CD8-positive, alpha-beta memory T cell (primary cell): ENCODE results near the gene VMP1. TPM values are rescaled to one million over a fixed set of nuclear protein-coding genes. Genes with fewer than 3 reads are reported as not detected.
A peak's percentile ranks its signal among the peaks of the same experiment; 100 is the strongest.

ENCODE experiments used
- CTCF ChIA-PET: fragments of 350-600 bp; sonication (Branson Sonifier 250); formaldehyde crosslinking; loops from one replicate; lab custom pipeline; 2021; ENCODE audit warnings: antibody characterized with exemption; lab: Charles Lee
- POLR2A ChIA-PET: fragments of 350-600 bp; sonication (Branson Sonifier 250); formaldehyde crosslinking; loops from one replicate; lab custom pipeline; 2021; ENCODE audit warnings: antibody characterized with exemption; lab: Charles Lee
- DNase-seq, 5 donors: peaks; one replicate each; pipeline versions ENCODE4 v3.0.0 to v3.0.0-alpha.2; 2020 to 2022; ENCODE audit warnings: mixed read lengths in 1 of 5
- H3K27ac ChIP-seq: one replicate; pipeline ENCODE4 v1.7.0; 2013; ENCODE audit warnings: low read depth, mild to moderate bottlenecking, low read length, moderate library complexity
- H3K27me3 ChIP-seq: 2 replicates; pipeline ENCODE4 v1.7.0; 2013; ENCODE audit warnings: low read length, mild to moderate bottlenecking; ENCODE audit not compliant: insufficient read depth, poor library complexity, severe bottlenecking
- H3K36me3 ChIP-seq: 2 replicates; pipeline ENCODE4 v1.7.0; 2013; ENCODE audit warnings: mild to moderate bottlenecking, low read length, moderate library complexity; ENCODE audit not compliant: insufficient read depth
- H3K4me1 ChIP-seq: 2 replicates; pipeline ENCODE4 v1.7.0; 2013; ENCODE audit warnings: mild to moderate bottlenecking, low read length, moderate library complexity; ENCODE audit not compliant: insufficient read depth
- H3K4me3 ChIP-seq: 2 replicates; pipeline ENCODE4 v1.7.0; 2013; ENCODE audit warnings: mild to moderate bottlenecking, low read length
- H3K9me3 ChIP-seq: 2 replicates; pipeline ENCODE4 v1.7.0; 2013; ENCODE audit warnings: mild to moderate bottlenecking, low read length
- H3K27ac Mint-ChIP-seq, 8 donors: one replicate each; pipeline ENCODE4 v1.8.0; 2020 to 2021; ENCODE audit warnings: mixed read lengths in 8 of 8, mild to moderate bottlenecking in 6 of 8, inconsistent platforms in 3 of 8, moderate library complexity in 3 of 8
- H3K27me3 Mint-ChIP-seq, 2 donors: one replicate each; pipeline ENCODE4 v1.8.0; 2020 to 2021; ENCODE audit warnings: mixed read lengths in 2 of 2, mild to moderate bottlenecking in 1 of 2, moderate library complexity in 1 of 2
- H3K36me3 Mint-ChIP-seq, 3 donors: one replicate each; pipeline ENCODE4 v1.8.0; 2020 to 2021; ENCODE audit warnings: mixed read lengths in 3 of 3, inconsistent platforms in 1 of 3, mild to moderate bottlenecking in 1 of 3
- H3K4me1 Mint-ChIP-seq, 3 donors: one replicate each; pipeline ENCODE4 v1.8.0; 2020 to 2021; ENCODE audit warnings: mixed read lengths in 3 of 3, inconsistent platforms in 1 of 3, mild to moderate bottlenecking in 1 of 3
- H3K4me3 Mint-ChIP-seq, 7 donors: one replicate each; pipeline ENCODE4 v1.8.0; 2020 to 2021; ENCODE audit warnings: mixed read lengths in 7 of 7, mild to moderate bottlenecking in 6 of 7, moderate library complexity in 4 of 7, inconsistent platforms in 2 of 7
- H3K9me3 Mint-ChIP-seq, 5 donors: one replicate each; pipeline ENCODE4 v1.8.0; 2020 to 2022; ENCODE audit warnings: mixed read lengths in 5 of 5, mild to moderate bottlenecking in 3 of 5, moderate library complexity in 2 of 5, inconsistent platforms in 1 of 5
- polyA plus RNA-seq: library from polyadenylated mRNA; unstranded; fragments of 300-500 nt; fragmentation: Illumina TruSeq; gene quantifications from one replicate; pipeline ENCODE4 v1.2.3, GENCODE V29; 2021
- total RNA-seq, 2 experiments: library from RNA; stranded (reverse); gene quantifications; one replicate each; pipeline ENCODE4 v1.2.3, GENCODE V29; 2021

VMP1 gene
- total and polyA plus RNA-seq, 3 experiments from 2014 or later, result 57.0 to 151 (median 150) TPM

- peaks cover 3% of the 10 kb centered on the region for H3K4me1 ChIP-seq
- no peak overlapping the region for H3K4me3 ChIP-seq
- Mint-ChIP-seq H3K9me3 (no peaks in the 10 kb centered on the region), H3K27ac (no peak overlapping the region), H3K36me3 (peaks cover 0 to 41% (median 2%) of the 10 kb centered on the region in 3 donors), H3K27me3 (no peaks in the 10 kb centered on the region), H3K4me3 (no peak overlapping the region), H3K4me1 (peaks cover 6 to 16% (median 10%) of the 10 kb centered on the region in 3 donors)
- no peaks in the 10 kb centered on the region for H3K27me3 ChIP-seq
- no peaks in the 10 kb centered on the region for H3K9me3 ChIP-seq
- peaks cover 4% of the 10 kb centered on the region for H3K36me3 ChIP-seq
- no peak overlapping the region for H3K27ac ChIP-seq
- CTCF ChIA-PET, result no interaction called here
- POLR2A ChIA-PET, result no interaction called here
- no peak for DNase-seq
These were observed 59.0 kb downstream of the VMP1 start for GRCh38 chr17:59766491-59766890.

GRCh38 chr17:59767176-59767575, 59.7 kb downstream of the VMP1 start:
- CTCF ChIA-PET, result no interaction called here
- DNase-seq, result no peak
- no peaks in the 10 kb centered on the region for H3K27me3 ChIP-seq
- Mint-ChIP-seq H3K9me3 (no peaks in the 10 kb centered on the region), H3K4me1 (peaks cover 3 to 10% (median 4%) of the 10 kb centered on the region in 3 donors), H3K27ac (no peak overlapping the region), H3K4me3 (no peak overlapping the region), H3K27me3 (no peaks in the 10 kb centered on the region), H3K36me3 (peaks cover 0 to 37% (median 2%) of the 10 kb centered on the region in 3 donors)
- H3K27ac ChIP-seq, result no peak overlapping the region
- H3K4me3 ChIP-seq, result no peak overlapping the region
- POLR2A ChIA-PET, result no interaction called here
- peaks cover 4% of the 10 kb centered on the region for H3K36me3 ChIP-seq
- H3K4me1 ChIP-seq, result no peaks in the 10 kb centered on the region
- H3K9me3 ChIP-seq, result no peaks in the 10 kb centered on the region

- CTCF ChIA-PET, result no interaction called here
These were observed 62.4 kb downstream of the VMP1 start for GRCh38 chr17:59769887-59770286.

GRCh38 chr17:59771093-59771492, 63.6 kb downstream of the VMP1 start:
- no peak for DNase-seq
- CTCF ChIA-PET, result no interaction called here
- no peaks in the 10 kb centered on the region for H3K27me3 Mint-ChIP-seq
- POLR2A ChIA-PET, result no interaction called here
- Histone ChIP-seq H3K27ac (no peak overlapping the region), H3K4me3 (no peak overlapping the region), H3K27me3 (no peaks in the 10 kb centered on the region), H3K36me3 (peaks cover 15% of the 10 kb centered on the region), H3K4me1 (no peaks in the 10 kb centered on the region), H3K9me3 (no peaks in the 10 kb centered on the region)
- H3K4me1 Mint-ChIP-seq, result no peaks in the 10 kb centered on the region
- no peak overlapping the region for H3K27ac Mint-ChIP-seq
- H3K36me3 Mint-ChIP-seq, result peaks cover 0 to 48% (median 6%) of the 10 kb centered on the region in 3 donors
- H3K4me3 Mint-ChIP-seq, result no peak overlapping the region
- no peaks in the 10 kb centered on the region for H3K9me3 Mint-ChIP-seq

More at GRCh38 chr17:59769887-59770286, 62.4 kb downstream of the VMP1 start:
- H3K27me3 Mint-ChIP-seq, result no peaks in the 10 kb centered on the region
- H3K4me3 Mint-ChIP-seq, result no peak overlapping the region
- H3K9me3 ChIP-seq, result no peaks in the 10 kb centered on the region
- no peaks in the 10 kb centered on the region for H3K4me1 Mint-ChIP-seq
- H3K9me3 Mint-ChIP-seq, result no peaks in the 10 kb centered on the region
- peaks cover 11% of the 10 kb centered on the region for H3K36me3 ChIP-seq
- H3K27ac Mint-ChIP-seq, result no peak overlapping the region
- POLR2A ChIA-PET, result no interaction called here
- DNase-seq, result no peak
- H3K4me1 ChIP-seq, result no peaks in the 10 kb centered on the region
- peaks cover 0 to 44% (median 6%) of the 10 kb centered on the region in 3 donors for H3K36me3 Mint-ChIP-seq
- no peak overlapping the region for H3K4me3 ChIP-seq
- H3K27ac ChIP-seq, result no peak overlapping the region
- no peaks in the 10 kb centered on the region for H3K27me3 ChIP-seq

GRCh38 chr17:59775786-59776350, 68.4 kb downstream of the VMP1 start:
- ChIA-PET CTCF (interaction anchor here (0.5 to 0.8 kb wide), 2 partner anchors 63 to 84 kb away, joined by 3 to 5 read pairs; no protein-coding TSS in a partner anchor), POLR2A (interaction anchor here (0.5 kb wide), 1 partner anchor 114 kb away, joined by 4 read pairs; no protein-coding TSS in a partner anchor)
- H3K4me3 Mint-ChIP-seq, result no peak overlapping the region
- peaks cover 15% of the 10 kb centered on the region for H3K36me3 ChIP-seq
- DNase-seq, result no peak
- H3K9me3 ChIP-seq, result no peaks in the 10 kb centered on the region
- no peaks in the 10 kb centered on the region for H3K27me3 ChIP-seq
- peaks cover 2 to 16% (median 11%) of the 10 kb centered on the region in 3 donors for H3K4me1 Mint-ChIP-seq
- H3K9me3 Mint-ChIP-seq, result peaks cover 0 to 5% (median 2%) of the 10 kb centered on the region in 5 donors
- peaks cover 9 to 49% (median 15%) of the 10 kb centered on the region in 3 donors for H3K36me3 Mint-ChIP-seq
- no peak overlapping the region for H3K27ac ChIP-seq
- peak overlapping the region in 2 of 8 donors; percentile 29 to 72 for H3K27ac Mint-ChIP-seq
- no peaks in the 10 kb centered on the region for H3K27me3 Mint-ChIP-seq
- no peak overlapping the region for H3K4me3 ChIP-seq
- H3K4me1 ChIP-seq, result no peaks in the 10 kb centered on the region

GRCh38 chr17:59776577-59776976, 69.1 kb downstream of the VMP1 start:
- no peaks in the 10 kb centered on the region for H3K4me1 ChIP-seq
- peaks cover 9 to 50% (median 15%) of the 10 kb centered on the region in 3 donors for H3K36me3 Mint-ChIP-seq
- POLR2A ChIA-PET, result no interaction called here
- DNase-seq, result no peak
- H3K4me1 Mint-ChIP-seq, result peaks cover 2 to 16% (median 11%) of the 10 kb centered on the region in 3 donors
- H3K27ac Mint-ChIP-seq, result peak overlapping the region in 4 of 8 donors; percentile 36 to 72 (median 46)
- H3K9me3 ChIP-seq, result no peaks in the 10 kb centered on the region
- H3K27me3 ChIP-seq, result no peaks in the 10 kb centered on the region
- H3K4me3 ChIP-seq, result no peak overlapping the region
- H3K4me3 Mint-ChIP-seq, result no peak overlapping the region
- H3K9me3 Mint-ChIP-seq, result peaks cover 0 to 5% (median 2%) of the 10 kb centered on the region in 5 donors
- H3K27me3 Mint-ChIP-seq, result no peaks in the 10 kb centered on the region
- H3K36me3 ChIP-seq, result peaks cover 15% of the 10 kb centered on the region
- CTCF ChIA-PET, result no interaction called here
- H3K27ac ChIP-seq, result no peak overlapping the region

GRCh38 chr17:59777033-59777432, 69.6 kb downstream of the VMP1 start:
- Histone ChIP-seq H3K36me3 (peaks cover 15% of the 10 kb centered on the region), H3K27me3 (no peaks in the 10 kb centered on the region), H3K4me3 (no peak overlapping the region), H3K4me1 (no peaks in the 10 kb centered on the region), H3K9me3 (no peaks in the 10 kb centered on the region), H3K27ac (no peak overlapping the region)
- peaks cover 2 to 16% (median 11%) of the 10 kb centered on the region in 3 donors for H3K4me1 Mint-ChIP-seq
- H3K27ac Mint-ChIP-seq, result peak overlapping the region in 3 of 8 donors; percentile 36 to 54 (median 39)
- ChIA-PET POLR2A (no interaction called here), CTCF (no interaction called here)
- H3K27me3 Mint-ChIP-seq, result no peaks in the 10 kb centered on the region
- peaks cover 9 to 50% (median 15%) of the 10 kb centered on the region in 3 donors for H3K36me3 Mint-ChIP-seq
- H3K9me3 Mint-ChIP-seq, result peaks cover 0 to 5% (median 2%) of the 10 kb centered on the region in 5 donors
- no peak for DNase-seq
- H3K4me3 Mint-ChIP-seq, result no peak overlapping the region

- no peak overlapping the region for H3K4me3 Mint-ChIP-seq
- ChIA-PET CTCF (no interaction called here), POLR2A (no interaction called here)
- H3K4me1 ChIP-seq, result peaks cover 12% of the 10 kb centered on the region
- H3K36me3 Mint-ChIP-seq, result peaks cover 9 to 44% (median 13%) of the 10 kb centered on the region in 3 donors
- peaks cover 14 to 32% (median 28%) of the 10 kb centered on the region in 3 donors for H3K4me1 Mint-ChIP-seq
- peak overlapping the region; percentile 0 to 83 (median 62) for H3K27ac Mint-ChIP-seq
- peaks cover 14% of the 10 kb centered on the region for H3K36me3 ChIP-seq
- H3K9me3 Mint-ChIP-seq, result peaks cover 0 to 5% (median 2%) of the 10 kb centered on the region in 5 donors
- no peaks in the 10 kb centered on the region for H3K27me3 ChIP-seq
- H3K27me3 Mint-ChIP-seq, result no peaks in the 10 kb centered on the region
- no peak for DNase-seq
- no peaks in the 10 kb centered on the region for H3K9me3 ChIP-seq
- H3K4me3 ChIP-seq, result no peak overlapping the region
- no peak overlapping the region for H3K27ac ChIP-seq
These were observed 71.5 kb downstream of the VMP1 start for GRCh38 chr17:59778996-59779395.
